ENCODE results near the gene PSMB5. TPM values are rescaled to one million over a fixed set of nuclear protein-coding genes. Genes with fewer than 3 reads are reported as not detected.

PSMB5 gene
- total and polyA plus RNA-seq, 8 donors, result 29.6 to 62.9 (median 45.9) TPM

- ATAC-seq (no peak), DNase-seq (peak in 1 of 6 donors; percentile 16), FAIRE-seq (no peak)
- intact Hi-C loops (cut with DNase I), result loop anchor here in 1 of 3 donors (10.0 kb wide), 1 partner anchor 105 kb away; the partner anchor contains the start of gene LRP10
- Histone ChIP-seq H3K36me3 (no peaks in the 10 kb centered on the region), H3K27me3 (no peaks in the 10 kb centered on the region), H3K27ac (peak overlapping the region; percentile 18 to 70 (median 46)), H3K4me3 (peak overlapping the region in 3 of 4 donors; percentile 59 to 72 (median 71)), H3K4me1 (peaks cover 23 to 37% (median 29%) of the 10 kb centered on the region in 3 donors), H3K9me3 (no peaks in the 10 kb centered on the region)
- 57 to 58% methylated on average over 8 of the region's 8 CpGs for WGBS, 2 donors
- TF ChIP-seq CTCF (IDR thresholded peaks at IDR 0.05), result no peak
These were observed 54.8 kb downstream of the PSMB5 start for GRCh38 chr14:22979748-22980392.

- H3K4me1 ChIP-seq, result peaks cover 23 to 37% (median 29%) of the 10 kb centered on the region in 3 donors
- FAIRE-seq, result no peak
- no peak for DNase-seq
- intact Hi-C loops (cut with DNase I), result loop anchor here in 1 of 3 donors (10.0 kb wide), 1 partner anchor 104 kb away; the partner anchor contains the start of gene LRP10
- WGBS, 2 donors, result 74 to 75% methylated on average over 5 of the region's 5 CpGs
- H3K9me3 ChIP-seq, result no peaks in the 10 kb centered on the region
- H3K36me3 ChIP-seq, result no peaks in the 10 kb centered on the region
- ATAC-seq, result no peak
- no peak for TF ChIP-seq CTCF (IDR thresholded peaks at IDR 0.05)
- H3K4me3 ChIP-seq, result peak overlapping the region in 1 of 4 donors; percentile 59
- H3K27me3 ChIP-seq, result no peaks in the 10 kb centered on the region
- peak overlapping the region; percentile 18 to 79 (median 78) for H3K27ac ChIP-seq
These were observed 55.6 kb downstream of the PSMB5 start for GRCh38 chr14:22978981-22979671.

- DNase-seq (no peak), FAIRE-seq (no peak), ATAC-seq (no peak)
- TF ChIP-seq CTCF (IDR thresholded peaks at IDR 0.05), result no peak
- intact Hi-C loops (cut with DNase I), result loop anchor here in 1 of 3 donors (10.0 kb wide), 1 partner anchor 104 kb away; the partner anchor contains the start of gene LRP10
- Histone ChIP-seq H3K4me1 (peaks cover 23 to 33% (median 29%) of the 10 kb centered on the region in 3 donors), H3K27ac (peak overlapping the region; percentile 70 to 79 (median 78)), H3K4me3 (no peak overlapping the region), H3K36me3 (no peaks in the 10 kb centered on the region), H3K9me3 (no peaks in the 10 kb centered on the region), H3K27me3 (no peaks in the 10 kb centered on the region)
- 55 to 73% methylated on average over 3 of the region's 3 CpGs for WGBS, 2 donors
These were observed 56.2 kb downstream of the PSMB5 start for GRCh38 chr14:22978487-22978837.

GRCh38 chr14:22977684-22978486 is 56.8 kb downstream of the PSMB5 start:
- H3K9me3 ChIP-seq, result no peaks in the 10 kb centered on the region
- DNase-seq, result peak; percentile 72 to 86 (median 82)
- no peak for TF ChIP-seq CTCF (IDR thresholded peaks at IDR 0.05)
- no peak for FAIRE-seq
- intact Hi-C loops (cut with DNase I), result loop anchor here in 1 of 3 donors (10.0 kb wide), 1 partner anchor 103 kb away; the partner anchor contains the start of gene LRP10
- 18 to 20% methylated on average over 7 to 8 of the region's 8 CpGs for WGBS, 2 donors
- no peak overlapping the region for H3K4me3 ChIP-seq
- H3K27ac ChIP-seq, result peak overlapping the region; percentile 70 to 79 (median 78)
- peaks cover 23 to 32% (median 29%) of the 10 kb centered on the region in 3 donors for H3K4me1 ChIP-seq
- no peaks in the 10 kb centered on the region for H3K36me3 ChIP-seq
- H3K27me3 ChIP-seq, result no peaks in the 10 kb centered on the region
- ATAC-seq, result peak; percentile 62 to 74 (median 69)

Measured in pancreas (tissue), 10 donors.